HCT116 (cell line): ENCODE results near the gene GALNT14. TPM values are rescaled to one million over a fixed set of nuclear protein-coding genes. Genes with fewer than 3 reads are reported as not detected.

Experiments used
- ATAC-seq: fragments of 200-7000 bp; cut with Tn5 transposase; 2 replicates; pipeline ENCODE4 v1.9.1; 2020; ENCODE audit warnings: mild to moderate bottlenecking, moderate library complexity
- BruUV-seq: library from RNA; stranded (reverse); fragments of 400-500 nt; replicated peaks from 2 replicates; lab custom pipeline; 2021; lab: Mats Ljungman, UMichigan
- CTCF ChIA-PET: fragments of 300-600 bp; sonication (Branson Sonifier 250); formaldehyde crosslinking; loops from one replicate; lab custom pipeline; 2021; ENCODE audit warnings: antibody characterized with exemption; lab: Charles Lee
- POLR2A ChIA-PET: fragments of 300-600, 350-600 bp; sonication (Branson Sonifier 250); formaldehyde crosslinking; loops from one replicate; lab custom pipeline; 2021; ENCODE audit warnings: antibody characterized with exemption; lab: Charles Lee
- RAD21 ChIA-PET, 2 experiments: fragments of 300-600 bp; sonication (Branson Sonifier 250); formaldehyde crosslinking; loops; one replicate each; lab custom pipeline; 2023; ENCODE audit warnings: low total read pairs in 2 of 2; ENCODE audit not compliant: uncharacterized antibody in 2 of 2, unreplicated experiment in 2 of 2, low non-redundant PET in 1 of 2; lab: Charles Lee
- DNase-seq: peaks from one replicate; pipeline ENCODE4 v3.0.0-alpha.2; 2010; ENCODE audit warnings: low read depth, low spot score
- H2AFZ ChIP-seq: fragments of 200-600 bp; shearing (Covaris generic), sonication (generic); 2 replicates; pipeline ENCODE4 v1.6.1; 2017; ENCODE audit warnings: low read depth, mixed run types, mixed read lengths, antibody characterized with exemption, low read length; ENCODE audit not compliant: poor library complexity, severe bottlenecking
- H3K27ac ChIP-seq: 2 replicates; pipeline ENCODE4 v1.5.1; 2012; ENCODE audit warnings: low read depth, low read length
- H3K27me3 ChIP-seq: fragments of 200-600 bp; sonication (generic); 2 replicates; pipeline ENCODE4 v1.6.1; 2016; ENCODE audit warnings: mixed run types, low read length, mixed read lengths; ENCODE audit not compliant: insufficient read depth
- H3K36me3 ChIP-seq, 2 experiments: fragments of 200-500 bp in 1 of 2; fragments of 200-600 bp in 1 of 2; sonication (Bioruptor generic) in 1 of 2; sonication (generic) in 1 of 2; 2 replicates each; pipeline versions ENCODE4 v1.5.1 to v1.6.1; 2014 to 2016; ENCODE audit warnings: low read length in 2 of 2, inconsistent platforms in 1 of 2, mixed read lengths in 1 of 2, mixed run types in 1 of 2; ENCODE audit not compliant: insufficient read depth in 2 of 2, control insufficient read depth in 1 of 2
- H3K4me1 ChIP-seq, 2 experiments: fragments of 200-600 bp in 1 of 2; sonication (generic) in 1 of 2; 2 replicates each; pipeline versions ENCODE4 v1.5.1 to v1.6.1; 2012 to 2017; ENCODE audit warnings: low read length in 2 of 2, inconsistent platforms in 1 of 2, mild to moderate bottlenecking in 1 of 2, mixed read lengths in 1 of 2, mixed run types in 1 of 2, moderate library complexity in 1 of 2; ENCODE audit not compliant: insufficient read depth in 2 of 2, control insufficient read depth in 1 of 2
- H3K4me2 ChIP-seq: fragments of 200-600 bp; sonication (generic); 2 replicates; pipeline ENCODE4 v1.6.1; 2017; ENCODE audit warnings: mixed run types, low read length, mixed read lengths
- H3K4me3 ChIP-seq, 2 experiments: fragments of 200-600 bp in 1 of 2; sonication (generic) in 1 of 2; replicated peaks in 1 of 2; 2 replicates each; pipeline ENCODE4 v1.5.1; 2011 to 2016; ENCODE audit warnings: low read length in 2 of 2, control low read depth in 1 of 2, low read depth in 1 of 2, mild to moderate bottlenecking in 1 of 2, mixed read lengths in 1 of 2, mixed run types in 1 of 2
- H3K79me2 ChIP-seq: fragments of 200-600 bp; sonication (generic); 2 replicates; pipeline ENCODE4 v1.6.1; 2017; ENCODE audit warnings: mild to moderate bottlenecking, mixed run types, low read length, moderate library complexity, mixed read lengths; ENCODE audit not compliant: insufficient read depth
- H3K9ac ChIP-seq: fragments of 200-600 bp; sonication (generic); 2 replicates; pipeline ENCODE4 v1.6.1; 2016; ENCODE audit warnings: low read length, mixed read lengths
- H3K9me2 ChIP-seq: fragments of 200-600 bp; sonication (generic), shearing (Covaris generic); 2 replicates; pipeline ENCODE4 v1.6.1; 2017; ENCODE audit warnings: mixed run types, mild to moderate bottlenecking, moderate library complexity; ENCODE audit not compliant: insufficient read depth
- H3K9me3 ChIP-seq, 2 experiments: fragments of 200-500 bp in 1 of 2; fragments of 200-600 bp in 1 of 2; sonication (Bioruptor generic) in 1 of 2; sonication (generic) in 1 of 2; 2 replicates each; pipeline ENCODE4 v1.6.1; 2014 to 2017; ENCODE audit warnings: low read length in 2 of 2, mixed read lengths in 2 of 2, inconsistent platforms in 1 of 2, low read depth in 1 of 2, mild to moderate bottlenecking in 1 of 2, mixed run types in 1 of 2, moderate library complexity in 1 of 2; ENCODE audit not compliant: control insufficient read depth in 1 of 2, insufficient read depth in 1 of 2
- H4K20me1 ChIP-seq: fragments of 200-600 bp; sonication (generic), shearing (Covaris generic); 2 replicates; pipeline ENCODE4 v1.6.1; 2017; ENCODE audit warnings: mixed run types, mild to moderate bottlenecking, moderate library complexity; ENCODE audit not compliant: insufficient read depth
- CBX3 ChIP-seq: IDR thresholded peaks from 2 replicates; pipeline ENCODE4 v1.6.1; 2012; ENCODE audit warnings: low read depth
- EGR1 ChIP-seq: IDR thresholded peaks from 2 replicates; pipeline ENCODE4 v1.6.1; 2012; ENCODE audit warnings: low read depth
- ELF1 ChIP-seq: IDR thresholded peaks from 2 replicates; pipeline ENCODE4 v1.6.1; 2012; ENCODE audit warnings: low read depth, borderline replicate concordance
- JUND ChIP-seq: IDR thresholded peaks from 2 replicates; pipeline ENCODE4 v1.6.1; 2012
- POLR2AphosphoS5 ChIP-seq: IDR thresholded peaks from 2 replicates; pipeline ENCODE4 v1.6.1; 2011; ENCODE audit warnings: mild to moderate bottlenecking, low read depth, low read length, moderate library complexity
- RAD21 ChIP-seq: IDR thresholded peaks from 2 replicates; pipeline ENCODE4 v1.6.1; 2012; ENCODE audit warnings: low read depth, mild to moderate bottlenecking
- SIN3A ChIP-seq: IDR thresholded peaks from 2 replicates; pipeline ENCODE4 v1.6.1; 2012; ENCODE audit warnings: low read depth
- SRF ChIP-seq: IDR thresholded peaks from 2 replicates; pipeline ENCODE4 v1.6.1; 2012; ENCODE audit warnings: low read depth
- TCF7L2 ChIP-seq: IDR thresholded peaks from 2 replicates; pipeline ENCODE4 v1.7.0; 2011; ENCODE audit warnings: borderline replicate concordance, inconsistent platforms; ENCODE audit not compliant: insufficient read depth, insufficient read length; ENCODE audit errors: extremely low read depth
- YY1 ChIP-seq: IDR thresholded peaks from 2 replicates; pipeline ENCODE4 v1.6.1; 2011; ENCODE audit warnings: low read length, low read depth, moderate library complexity, mild to moderate bottlenecking; ENCODE audit not compliant: insufficient replicate concordance; ENCODE audit errors: extremely low read depth
- ZFX ChIP-seq: fragments of 450-650 bp; IDR thresholded peaks from 2 replicates; pipeline ENCODE4 v1.6.1; 2017
- ZNF274 ChIP-seq: fragments of 200-500 bp; sonication (Bioruptor generic); IDR thresholded peaks from 2 replicates; pipeline ENCODE4 v1.6.1; 2014; ENCODE audit warnings: mild to moderate bottlenecking, low read depth, low read length, inconsistent platforms
- intact Hi-C: fragments of 100-400 bp; cut with micrococcal nuclease; formaldehyde crosslinking; loops from 2 replicates; pipeline ENCODE4 v1.10.0; 2022
- total RNA-seq: library from RNA; stranded (reverse); gene quantifications from one replicate; pipeline ENCODE4 v1.2.1, GENCODE V29; 2021; ENCODE audit not compliant: unreplicated experiment
- TF ChIP-seq, protein P1 (sequence below): IDR thresholded peaks from 2 replicates; pipeline ENCODE4 v1.6.1; 2012
- TF ChIP-seq, protein P2 (sequence below): IDR thresholded peaks from 2 replicates; pipeline ENCODE4 v1.6.1; 2011; ENCODE audit warnings: mild to moderate bottlenecking, low read length, moderate library complexity; ENCODE audit not compliant: insufficient replicate concordance; ENCODE audit errors: extremely low read depth
- TF ChIP-seq, protein P3 (sequence below): IDR thresholded peaks from 2 replicates; pipeline ENCODE4 v1.6.1; 2012

GALNT14 gene
- total RNA-seq, 1 experiment from 2014 or later, result 11.2 TPM

GRCh38 chr2:31112544-31112943 lies 25.7 kb downstream of the GALNT14 start:
- ATAC-seq (no peak), DNase-seq (no peak)
- no peaks in the 10 kb centered on the region for H3K9me2 ChIP-seq
- H3K4me1 ChIP-seq, result no peaks in the 10 kb centered on the region
- no peak overlapping the region for H3K4me3 ChIP-seq
- ChIA-PET CTCF (no interaction called here), POLR2A (no interaction called here), RAD21 (no interaction called here)
- no peaks in the 10 kb centered on the region; the same call in 1 of the 2 replicates for H3K79me2 ChIP-seq
- intact Hi-C loops, result no loop called here
- no peak overlapping the region for H3K4me2 ChIP-seq
- TF ChIP-seq ZNF274 (no peak), YY1 (no peak), ELF1 (no peak), CBX3 (no peak), ZFX (no peak), RAD21 (no peak), TCF7L2 (no peak), EGR1 (no peak), POLR2AphosphoS5 (no peak), SIN3A (no peak), JUND (no peak), SRF (no peak)
- TF ChIP-seq, protein P1, sequence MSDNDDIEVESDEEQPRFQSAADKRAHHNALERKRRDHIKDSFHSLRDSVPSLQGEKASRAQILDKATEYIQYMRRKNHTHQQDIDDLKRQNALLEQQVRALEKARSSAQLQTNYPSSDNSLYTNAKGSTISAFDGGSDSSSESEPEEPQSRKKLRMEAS, result no peak
- TF ChIP-seq, protein P2, sequence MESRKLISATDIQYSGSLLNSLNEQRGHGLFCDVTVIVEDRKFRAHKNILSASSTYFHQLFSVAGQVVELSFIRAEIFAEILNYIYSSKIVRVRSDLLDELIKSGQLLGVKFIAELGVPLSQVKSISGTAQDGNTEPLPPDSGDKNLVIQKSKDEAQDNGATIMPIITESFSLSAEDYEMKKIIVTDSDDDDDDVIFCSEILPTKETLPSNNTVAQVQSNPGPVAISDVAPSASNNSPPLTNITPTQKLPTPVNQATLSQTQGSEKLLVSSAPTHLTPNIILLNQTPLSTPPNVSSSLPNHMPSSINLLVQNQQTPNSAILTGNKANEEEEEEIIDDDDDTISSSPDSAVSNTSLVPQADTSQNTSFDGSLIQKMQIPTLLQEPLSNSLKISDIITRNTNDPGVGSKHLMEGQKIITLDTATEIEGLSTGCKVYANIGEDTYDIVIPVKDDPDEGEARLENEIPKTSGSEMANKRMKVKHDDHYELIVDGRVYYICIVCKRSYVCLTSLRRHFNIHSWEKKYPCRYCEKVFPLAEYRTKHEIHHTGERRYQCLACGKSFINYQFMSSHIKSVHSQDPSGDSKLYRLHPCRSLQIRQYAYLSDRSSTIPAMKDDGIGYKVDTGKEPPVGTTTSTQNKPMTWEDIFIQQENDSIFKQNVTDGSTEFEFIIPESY, result no peak
- TF ChIP-seq, protein P3, sequence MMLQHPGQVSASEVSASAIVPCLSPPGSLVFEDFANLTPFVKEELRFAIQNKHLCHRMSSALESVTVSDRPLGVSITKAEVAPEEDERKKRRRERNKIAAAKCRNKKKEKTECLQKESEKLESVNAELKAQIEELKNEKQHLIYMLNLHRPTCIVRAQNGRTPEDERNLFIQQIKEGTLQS, result no peak
- H3K36me3 ChIP-seq, result no peaks in the 10 kb centered on the region
- no TSS peak for BruUV-seq
- H3K27me3 ChIP-seq, result no peaks in the 10 kb centered on the region
- no peak overlapping the region for H3K27ac ChIP-seq
- H4K20me1 ChIP-seq, result no peaks in the 10 kb centered on the region; the same call in 1 of the 2 replicates
- H3K9ac ChIP-seq, result no peak overlapping the region
- no peak overlapping the region for H2AFZ ChIP-seq
- H3K9me3 ChIP-seq, result no peaks in the 10 kb centered on the region
